Measurements from ENCODE around the gene DEFB113. TPM values are rescaled to one million over a fixed set of nuclear protein-coding genes. Genes with fewer than 3 reads are reported as not detected.

DEFB113 gene
- total RNA-seq, 1 donor from 2014 or later = not detected

DNA sequence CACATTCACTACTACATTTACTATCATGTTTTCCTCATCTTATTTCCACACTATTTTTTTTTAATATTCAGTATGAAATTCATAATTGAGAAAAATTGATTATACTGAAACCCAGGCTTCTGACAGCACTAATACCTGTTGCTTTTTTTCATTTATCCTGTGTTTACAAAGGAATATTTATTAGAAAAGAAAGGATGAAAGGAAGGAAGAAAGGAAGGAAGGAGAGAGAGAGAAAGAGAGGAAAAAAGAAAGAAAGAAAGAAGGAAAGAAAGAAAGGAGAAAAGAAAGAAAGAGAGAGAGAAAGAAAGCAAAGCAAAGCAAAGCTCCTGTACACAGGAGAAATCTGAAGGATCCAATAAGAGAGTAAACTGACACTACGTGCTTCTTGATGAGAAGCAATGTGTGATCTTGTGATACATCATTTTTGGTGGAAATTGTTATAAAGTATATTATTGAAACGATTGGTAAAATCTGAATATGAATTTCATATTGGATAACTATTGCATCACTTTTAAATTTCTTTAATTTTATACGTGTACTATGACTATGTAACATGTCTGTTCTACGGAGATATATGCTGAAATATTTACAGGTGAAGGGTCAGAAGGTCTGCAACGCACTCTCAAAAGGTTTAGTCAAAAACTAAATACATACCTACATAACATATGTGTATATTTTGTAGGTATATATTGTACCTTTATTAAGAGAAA is 49.3 kb downstream of the DEFB113 start:
- TF ChIP-seq, protein P1, sequence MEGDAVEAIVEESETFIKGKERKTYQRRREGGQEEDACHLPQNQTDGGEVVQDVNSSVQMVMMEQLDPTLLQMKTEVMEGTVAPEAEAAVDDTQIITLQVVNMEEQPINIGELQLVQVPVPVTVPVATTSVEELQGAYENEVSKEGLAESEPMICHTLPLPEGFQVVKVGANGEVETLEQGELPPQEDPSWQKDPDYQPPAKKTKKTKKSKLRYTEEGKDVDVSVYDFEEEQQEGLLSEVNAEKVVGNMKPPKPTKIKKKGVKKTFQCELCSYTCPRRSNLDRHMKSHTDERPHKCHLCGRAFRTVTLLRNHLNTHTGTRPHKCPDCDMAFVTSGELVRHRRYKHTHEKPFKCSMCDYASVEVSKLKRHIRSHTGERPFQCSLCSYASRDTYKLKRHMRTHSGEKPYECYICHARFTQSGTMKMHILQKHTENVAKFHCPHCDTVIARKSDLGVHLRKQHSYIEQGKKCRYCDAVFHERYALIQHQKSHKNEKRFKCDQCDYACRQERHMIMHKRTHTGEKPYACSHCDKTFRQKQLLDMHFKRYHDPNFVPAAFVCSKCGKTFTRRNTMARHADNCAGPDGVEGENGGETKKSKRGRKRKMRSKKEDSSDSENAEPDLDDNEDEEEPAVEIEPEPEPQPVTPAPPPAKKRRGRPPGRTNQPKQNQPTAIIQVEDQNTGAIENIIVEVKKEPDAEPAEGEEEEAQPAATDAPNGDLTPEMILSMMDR (conservative IDR thresholded peaks at IDR 0.05) = no peak
- H3K27me3 Mint-ChIP-seq = no peaks in the 10 kb centered on the region
- no peaks in the 10 kb centered on the region for H3K9me3 Mint-ChIP-seq
- H3K4me1 Mint-ChIP-seq (ENCODE audit: unreplicated experiment) = peaks cover 2% of the 10 kb centered on the region
- H3K27ac Mint-ChIP-seq = no peak overlapping the region
- H3K4me3 Mint-ChIP-seq = no peak overlapping the region
- no peak for DNase-seq (ENCODE audit: extremely low spot score, unreplicated experiment)
- no peaks in the 10 kb centered on the region for H3K36me3 Mint-ChIP-seq

GRCh38 chr6:49919261-49919660 is 50.2 kb downstream of the DEFB113 start:
- Mint-ChIP-seq H3K27me3 (no peaks in the 10 kb centered on the region), H3K36me3 (no peaks in the 10 kb centered on the region), H3K9me3 (no peaks in the 10 kb centered on the region), H3K27ac (no peak overlapping the region), H3K4me3 (no peak overlapping the region), H3K4me1 (ENCODE audit: unreplicated experiment) (peaks cover 4% of the 10 kb centered on the region)
- no peak for DNase-seq (ENCODE audit: extremely low spot score, unreplicated experiment)
- TF ChIP-seq, protein P1 (conservative IDR thresholded peaks at IDR 0.05) = no peak

DNA sequence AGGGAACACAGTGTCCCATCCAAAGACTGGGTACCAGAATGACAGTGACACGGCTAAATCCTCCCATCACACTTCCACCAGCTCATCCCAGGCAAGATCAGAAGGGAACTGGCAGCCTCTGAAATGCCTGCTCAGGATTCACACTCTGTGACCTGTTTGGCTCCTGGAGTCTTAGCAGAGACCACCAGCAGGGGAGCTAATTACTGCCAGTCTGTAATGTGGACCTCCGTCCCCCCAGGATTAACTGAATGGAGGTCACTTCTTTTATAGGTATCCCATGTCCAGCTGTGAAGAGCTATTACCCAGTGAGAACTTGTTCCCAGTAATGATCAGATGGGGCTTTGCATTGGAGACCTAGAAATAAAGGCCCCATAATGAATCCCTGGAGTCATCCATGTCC is 50.6 kb downstream of the DEFB113 start:
- no peak for DNase-seq (ENCODE audit: extremely low spot score, unreplicated experiment)
- H3K27me3 Mint-ChIP-seq = no peaks in the 10 kb centered on the region
- H3K9me3 Mint-ChIP-seq = no peaks in the 10 kb centered on the region
- H3K27ac Mint-ChIP-seq = no peak overlapping the region
- H3K36me3 Mint-ChIP-seq = no peaks in the 10 kb centered on the region
- H3K4me1 Mint-ChIP-seq (ENCODE audit: unreplicated experiment) = peaks cover 4% of the 10 kb centered on the region
- no peak overlapping the region for H3K4me3 Mint-ChIP-seq
- TF ChIP-seq, protein P1 (conservative IDR thresholded peaks at IDR 0.05) = no peak

Other genes starting within 250 kb of the DEFB113 start
- 57.4 and 120 TPM in 2 replicates for gene CRISP3, start 225.2 kb downstream of the DEFB113 start, total RNA-seq (ENCODE audit: low replicate concordance)
- not detected in 2 replicates for gene PGK2, start 182.3 kb downstream of the DEFB113 start, total RNA-seq (ENCODE audit: low replicate concordance)
- not detected in 2 replicates for gene CRISP1, start 103.1 kb downstream of the DEFB113 start, total RNA-seq (ENCODE audit: low replicate concordance)
- gene DEFB114, start 5.5 kb downstream of the DEFB113 start, total RNA-seq (ENCODE audit: low replicate concordance) = not detected in 2 replicates
- gene DEFB110, start 52.4 kb upstream of the DEFB113 start, total RNA-seq (ENCODE audit: low replicate concordance) = not detected in 2 replicates
- not detected in 2 replicates for gene DEFB112, start 80.3 kb upstream of the DEFB113 start, total RNA-seq (ENCODE audit: low replicate concordance)